Activated CD8-positive, alpha-beta T cell treated with anti-CD3 and anti-CD28 coated beads for 36 hours (primary cell): ENCODE measurements around the gene KLHL40. TPM values are rescaled to one million over a fixed set of nuclear protein-coding genes. Genes with fewer than 3 reads are reported as not detected.

Source experiments
- ATAC-seq: fragments of 200-7000 bp; cut with Tn5 transposase; one replicate; pipeline ENCODE4 v1.10.0; 2021; ENCODE audit warnings: mild to moderate bottlenecking, moderate library complexity
- CTCF ChIA-PET: fragments of 350-600 bp; sonication (Branson Sonifier 250); formaldehyde crosslinking; loops from one replicate; lab custom pipeline; 2021; ENCODE audit warnings: antibody characterized with exemption; lab: Charles Lee
- POLR2A ChIA-PET: fragments of 350-600 bp; sonication (Branson Sonifier 250); formaldehyde crosslinking; loops from one replicate; lab custom pipeline; 2021; ENCODE audit warnings: antibody characterized with exemption; lab: Charles Lee
- DNase-seq: peaks from one replicate; pipeline ENCODE4 v3.0.0-alpha.2; 2020
- H3K27ac Mint-ChIP-seq: one replicate; pipeline ENCODE4 v1.8.0; 2021; ENCODE audit warnings: mild to moderate bottlenecking, mixed read lengths
- H3K27me3 Mint-ChIP-seq: one replicate; pipeline ENCODE4 v1.8.0; 2021; ENCODE audit warnings: mixed read lengths
- H3K36me3 Mint-ChIP-seq: one replicate; pipeline ENCODE4 v1.8.0; 2021; ENCODE audit warnings: low read depth, mixed read lengths
- H3K4me1 Mint-ChIP-seq: one replicate; pipeline ENCODE4 v1.8.0; 2021; ENCODE audit warnings: low read depth, mixed read lengths
- H3K4me3 Mint-ChIP-seq: one replicate; pipeline ENCODE4 v1.8.0; 2021; ENCODE audit warnings: mild to moderate bottlenecking, moderate library complexity, mixed read lengths
- H3K9me3 Mint-ChIP-seq: one replicate; pipeline ENCODE4 v1.8.0; 2021; ENCODE audit warnings: mixed read lengths
- intact Hi-C: fragments of 100-400 bp; cut with micrococcal nuclease; formaldehyde crosslinking; loops from one replicate; pipeline ENCODE4 v1.10.0; 2022
- total RNA-seq, 2 experiments: library from RNA; stranded (reverse); gene quantifications; one replicate each; pipeline ENCODE4 v1.2.3, GENCODE V29; 2021
- TF ChIP-seq, protein P1 (sequence below): fragments of 200-600 bp; IDR thresholded peaks from one replicate; pipeline ENCODE4 v1.8.0; 2022; ENCODE audit warnings: antibody characterized with exemption, mild to moderate bottlenecking

KLHL40 gene
- total RNA-seq, 2 experiments from 2014 or later = not detected

DNA sequence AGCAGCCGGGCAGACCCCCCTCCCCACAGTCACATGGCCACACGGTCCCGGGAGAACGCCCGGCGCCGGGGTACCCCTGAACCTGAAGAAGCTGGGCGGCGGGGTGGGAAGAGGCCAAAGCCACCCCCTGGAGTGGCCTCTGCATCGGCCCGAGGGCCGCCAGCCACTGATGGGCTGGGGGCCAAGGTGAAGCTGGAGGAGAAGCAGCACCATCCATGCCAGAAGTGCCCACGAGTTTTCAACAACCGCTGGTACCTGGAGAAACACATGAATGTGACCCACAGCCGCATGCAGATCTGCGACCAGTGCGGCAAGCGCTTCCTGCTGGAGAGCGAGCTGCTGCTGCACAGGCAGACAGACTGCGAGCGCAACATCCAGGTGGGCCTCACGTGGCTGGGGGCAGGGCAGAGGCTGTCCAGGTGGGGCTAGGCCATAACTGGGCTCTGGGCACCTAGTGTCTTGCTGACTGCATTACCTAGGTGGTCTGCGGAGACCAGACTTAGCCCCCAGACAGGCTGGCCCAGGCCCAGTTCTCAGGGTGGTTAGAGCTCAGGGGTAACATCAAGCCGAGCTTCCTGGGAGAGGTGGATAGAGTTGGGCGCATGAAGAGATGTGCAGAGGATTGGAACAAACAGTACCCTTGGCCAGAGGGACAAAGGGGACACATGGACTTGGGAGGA is 25.7 kb upstream of the KLHL40 start:
- Mint-ChIP-seq H3K9me3 (no peaks in the 10 kb centered on the region), H3K36me3 (no peaks in the 10 kb centered on the region), H3K27ac (no peak overlapping the region), H3K27me3 (no peaks in the 10 kb centered on the region), H3K4me3 (no peak overlapping the region), H3K4me1 (no peaks in the 10 kb centered on the region)
- TF ChIP-seq, protein P1, sequence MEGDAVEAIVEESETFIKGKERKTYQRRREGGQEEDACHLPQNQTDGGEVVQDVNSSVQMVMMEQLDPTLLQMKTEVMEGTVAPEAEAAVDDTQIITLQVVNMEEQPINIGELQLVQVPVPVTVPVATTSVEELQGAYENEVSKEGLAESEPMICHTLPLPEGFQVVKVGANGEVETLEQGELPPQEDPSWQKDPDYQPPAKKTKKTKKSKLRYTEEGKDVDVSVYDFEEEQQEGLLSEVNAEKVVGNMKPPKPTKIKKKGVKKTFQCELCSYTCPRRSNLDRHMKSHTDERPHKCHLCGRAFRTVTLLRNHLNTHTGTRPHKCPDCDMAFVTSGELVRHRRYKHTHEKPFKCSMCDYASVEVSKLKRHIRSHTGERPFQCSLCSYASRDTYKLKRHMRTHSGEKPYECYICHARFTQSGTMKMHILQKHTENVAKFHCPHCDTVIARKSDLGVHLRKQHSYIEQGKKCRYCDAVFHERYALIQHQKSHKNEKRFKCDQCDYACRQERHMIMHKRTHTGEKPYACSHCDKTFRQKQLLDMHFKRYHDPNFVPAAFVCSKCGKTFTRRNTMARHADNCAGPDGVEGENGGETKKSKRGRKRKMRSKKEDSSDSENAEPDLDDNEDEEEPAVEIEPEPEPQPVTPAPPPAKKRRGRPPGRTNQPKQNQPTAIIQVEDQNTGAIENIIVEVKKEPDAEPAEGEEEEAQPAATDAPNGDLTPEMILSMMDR = no peak
- DNase-seq = no peak
- ATAC-seq = no peak
- ChIA-PET POLR2A (no interaction called here), CTCF (interaction anchor here (1.5 kb wide), 1 partner anchor 83 kb away, joined by 3 read pairs; no protein-coding TSS in a partner anchor)
- intact Hi-C loops = no loop called here

DNA sequence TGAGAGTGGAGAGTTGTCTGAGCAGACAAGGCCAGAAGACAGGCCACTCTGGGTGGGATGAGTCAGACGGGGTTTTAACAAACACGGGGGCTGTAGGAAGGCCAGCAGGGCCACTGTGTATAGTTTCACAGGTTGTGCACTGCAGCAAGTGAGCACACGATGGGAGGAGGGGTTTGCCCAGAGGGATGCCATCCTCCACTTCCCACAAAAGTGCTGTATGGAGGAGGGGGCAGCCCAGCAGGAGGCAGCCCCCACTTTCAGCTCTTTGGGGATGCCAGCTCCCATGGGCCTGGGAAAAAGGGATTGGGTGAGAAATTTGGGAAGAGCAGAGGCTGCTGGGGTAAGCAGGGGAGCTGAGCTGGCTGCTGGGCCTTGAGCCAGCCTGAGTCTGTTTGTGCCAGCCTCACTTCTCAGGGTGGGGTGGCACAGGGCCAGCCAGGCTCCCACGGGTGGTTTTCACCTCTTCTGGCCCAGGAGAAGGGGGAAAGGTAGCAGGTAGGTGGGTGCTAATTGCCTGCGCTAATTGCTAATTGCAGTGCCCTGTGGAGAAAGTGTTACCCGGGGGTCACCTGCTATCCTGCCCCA is 25.1 kb upstream of the KLHL40 start:
- DNase-seq (no peak), ATAC-seq (no peak)
- intact Hi-C loops = no loop called here
- TF ChIP-seq, protein P1 = no peak
- Mint-ChIP-seq H3K36me3 (no peaks in the 10 kb centered on the region), H3K4me1 (no peaks in the 10 kb centered on the region), H3K27ac (no peak overlapping the region), H3K4me3 (no peak overlapping the region), H3K27me3 (no peaks in the 10 kb centered on the region), H3K9me3 (no peaks in the 10 kb centered on the region)
- CTCF ChIA-PET = interaction anchor here (1.5 kb wide), 1 partner anchor 83 kb away, joined by 3 read pairs; no protein-coding TSS in a partner anchor
- POLR2A ChIA-PET = no interaction called here

DNA sequence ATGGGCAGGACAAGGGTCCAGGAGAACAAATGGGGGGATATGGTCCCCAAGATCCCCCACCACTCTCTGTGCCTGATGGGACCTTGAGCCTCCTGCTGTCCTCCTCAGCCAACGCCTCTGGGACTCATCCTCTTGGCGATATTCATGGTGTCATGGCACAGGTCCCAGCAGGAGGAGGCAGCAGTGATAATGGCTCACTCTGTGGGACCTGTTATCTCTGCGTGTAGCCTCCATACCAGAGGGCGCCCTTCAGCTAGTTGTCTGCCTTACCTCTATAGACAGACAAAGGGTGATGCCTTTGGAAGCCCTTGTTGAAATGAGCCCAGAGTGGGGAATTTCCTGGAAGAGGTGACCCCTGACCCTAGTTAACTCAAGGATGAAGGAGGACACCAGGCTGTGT is 24.4 kb upstream of the KLHL40 start:
- TF ChIP-seq, protein P1 = peak; percentile 21
- intact Hi-C loops = no loop called here
- H3K36me3 Mint-ChIP-seq = no peaks in the 10 kb centered on the region
- CTCF ChIA-PET = interaction anchor here (0.8 to 2.1 kb wide), 2 partner anchors 9 to 83 kb away, joined by 3 to 7 read pairs; no protein-coding TSS in a partner anchor
- POLR2A ChIA-PET = interaction anchor here (0.9 kb wide), 1 partner anchor 13 kb away, joined by 3 read pairs; no protein-coding TSS in a partner anchor
- no peak overlapping the region for H3K27ac Mint-ChIP-seq
- ATAC-seq (peak; percentile 60), DNase-seq (peak; percentile 34)
- no peaks in the 10 kb centered on the region for H3K4me1 Mint-ChIP-seq
- no peak overlapping the region for H3K4me3 Mint-ChIP-seq
- H3K27me3 Mint-ChIP-seq = no peaks in the 10 kb centered on the region
- H3K9me3 Mint-ChIP-seq = no peaks in the 10 kb centered on the region

DNA sequence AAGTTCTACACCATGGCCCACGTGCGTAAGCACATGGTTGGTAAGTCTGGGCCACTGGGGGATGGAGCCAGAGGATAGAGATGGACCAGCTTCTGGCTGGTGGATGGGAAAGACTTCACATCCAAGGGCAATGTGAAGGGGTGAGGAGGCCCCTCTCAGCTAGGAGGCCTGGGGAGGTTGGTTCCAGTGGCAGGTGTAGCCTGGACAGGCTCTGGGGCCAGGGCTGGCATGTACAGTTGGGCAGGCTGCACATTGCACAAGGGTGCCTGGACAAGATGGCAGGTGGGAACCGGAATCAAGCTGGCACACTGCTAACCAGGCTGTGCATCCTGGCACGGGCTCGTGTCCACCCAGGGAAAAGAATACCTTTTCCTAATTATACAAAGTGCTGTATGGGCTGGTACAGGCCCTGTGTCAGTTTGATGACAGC is 23.7 kb upstream of the KLHL40 start:
- TF ChIP-seq, protein P1 = no peak
- ChIA-PET CTCF (interaction anchor here (0.8 to 2.1 kb wide), 2 partner anchors 8 to 83 kb away, joined by 3 to 7 read pairs; no protein-coding TSS in a partner anchor), POLR2A (interaction anchor here (0.9 kb wide), 1 partner anchor 13 kb away, joined by 3 read pairs; no protein-coding TSS in a partner anchor)
- Mint-ChIP-seq H3K27me3 (no peaks in the 10 kb centered on the region), H3K27ac (no peak overlapping the region), H3K36me3 (no peaks in the 10 kb centered on the region), H3K4me3 (no peak overlapping the region), H3K4me1 (no peaks in the 10 kb centered on the region), H3K9me3 (no peaks in the 10 kb centered on the region)
- intact Hi-C loops = no loop called here
- no peak for ATAC-seq
- DNase-seq = no peak
